Adipose tissue (tissue), 3 donors: ENCODE measurements around the gene GOLGA3. TPM values are rescaled to one million over a fixed set of nuclear protein-coding genes. Genes with fewer than 3 reads are reported as not detected.

Experiments
- H3K27ac ChIP-seq: one replicate; pipeline ENCODE4 v1.5.1; 2013; ENCODE audit warnings: low read depth, low read length
- WGBS, 3 donors: extraction: QIAGEN DNeasy Blood & Tissue Kit; methylation state at CpG; one replicate each; pipeline ENCODE4 v1.1.7; 2013; 5-methylcytosine and 5-hydroxymethylcytosine counted together
- polyA plus RNA-seq, 3 donors: library from polyadenylated mRNA; stranded (reverse); fragments of 200-250 nt; gene quantifications; one replicate each; pipeline ENCODE4 v1.2.3, GENCODE V29; 2013
- donor health status: healthy with polysubstance abuse.
- donor health status: Bipolar disorder and iron deficiency.
- donor health status: healthy.

GOLGA3 gene
- polyA plus RNA-seq, 3 donors = 13.2 to 34.8 (median 14.1) TPM

GRCh38 chr12:132739600-132740312 lies 88.9 kb downstream of the GOLGA3 start:
- H3K27ac ChIP-seq = no peak overlapping the region
- WGBS, 3 donors = 84 to 89% (median 85%) methylated on average over 19 of the region's 19 CpGs

GRCh38 chr12:132736913-132737312 lies 91.8 kb downstream of the GOLGA3 start:
- no peak overlapping the region for H3K27ac ChIP-seq
- 91 to 97% (median 93%) methylated on average over 15 of the region's 15 CpGs for WGBS, 3 donors

- WGBS, 3 donors = 92 to 95% (median 93%) methylated on average over 12 of the region's 12 CpGs
- H3K27ac ChIP-seq = no peak overlapping the region
These were observed 92.3 kb downstream of the GOLGA3 start for GRCh38 chr12:132736378-132736777.

- no peak overlapping the region for H3K27ac ChIP-seq
- 93 to 96% (median 95%) methylated on average over 20 of the region's 20 CpGs for WGBS, 3 donors
These were observed 93.2 kb downstream of the GOLGA3 start for GRCh38 chr12:132735496-132735895.

- H3K27ac ChIP-seq = no peak overlapping the region
- WGBS, 3 donors = 74 to 80% (median 77%) methylated on average over 10 of the region's 10 CpGs
These were observed 94.5 kb downstream of the GOLGA3 start for GRCh38 chr12:132734206-132734605.

- WGBS, 3 donors = 87 to 95% (median 91%) methylated on average over 17 of the region's 17 CpGs
- H3K27ac ChIP-seq = no peak overlapping the region
These were observed 97.1 kb downstream of the GOLGA3 start for GRCh38 chr12:132731574-132731973.

GRCh38 chr12:132730353-132730752 lies 98.3 kb downstream of the GOLGA3 start:
- H3K27ac ChIP-seq = no peak overlapping the region
- 89 to 98% (median 96%) methylated on average over 10 to 11 of the region's 11 CpGs for WGBS, 3 donors

- no peak overlapping the region for H3K27ac ChIP-seq
- WGBS, 3 donors = 82 to 84% (median 83%) methylated on average over 24 of the region's 24 CpGs
These were observed 98.9 kb downstream of the GOLGA3 start for GRCh38 chr12:132729541-132730320.

GRCh38 chr12:132728502-132728901 lies 100.2 kb downstream of the GOLGA3 start:
- 95 to 97% (median 96%) methylated on average over 7 of the region's 7 CpGs for whole genome bisulfite sequencing, 3 donors
- no peak overlapping the region for H3K27ac ChIP-seq

GRCh38 chr12:132727091-132727794 lies 101.4 kb downstream of the GOLGA3 start:
- 94 to 96% (median 96%) methylated on average over 37 of the region's 37 CpGs for WGBS, 3 donors
- H3K27ac ChIP-seq = no peak overlapping the region

- 93 to 96% (median 93%) methylated on average over 12 of the region's 12 CpGs for WGBS, 3 donors
These were observed 102.3 kb downstream of the GOLGA3 start for GRCh38 chr12:132726386-132726785.

GRCh38 chr12:132724506-132725241 lies 104.0 kb downstream of the GOLGA3 start:
- 91 to 92% (median 91%) methylated on average over 30 of the region's 30 CpGs for WGBS, 3 donors
- H3K27ac ChIP-seq = no peak overlapping the region

More at GRCh38 chr12:132726386-132726785, 102.3 kb downstream of the GOLGA3 start:
- no peak overlapping the region for H3K27ac ChIP-seq

- WGBS, 3 donors = 90 to 94% (median 91%) methylated on average over 2 of the region's 2 CpGs
- H3K27ac ChIP-seq = no peak overlapping the region
These were observed 104.9 kb downstream of the GOLGA3 start for GRCh38 chr12:132723764-132724140.

GRCh38 chr12:132723015-132723763 lies 105.5 kb downstream of the GOLGA3 start:
- 89 to 92% (median 91%) methylated on average over 30 of the region's 30 CpGs for WGBS, 3 donors
- no peak overlapping the region for H3K27ac ChIP-seq

GRCh38 chr12:132720606-132721345 lies 107.9 kb downstream of the GOLGA3 start:
- 92 to 95% (median 92%) methylated on average over 25 of the region's 25 CpGs for WGBS, 3 donors
- H3K27ac ChIP-seq = no peak overlapping the region

GRCh38 chr12:132719954-132720324 lies 108.7 kb downstream of the GOLGA3 start:
- 92 to 93% (median 92%) methylated on average over 12 of the region's 12 CpGs for WGBS, 3 donors
- H3K27ac ChIP-seq = no peak overlapping the region
